HFFc6 (cell line): Measurements from ENCODE around the gene CDK6. TPM values are rescaled to one million over a fixed set of nuclear protein-coding genes. Genes with fewer than 3 reads are reported as not detected.

Source experiments
- DNase-seq: peaks from one replicate; pipeline ENCODE4 v3.0.0-alpha.2; 2018
- H3K27ac Mint-ChIP-seq: 2 replicates; pipeline ENCODE4 v1.8.0; 2020; ENCODE audit warnings: mild to moderate bottlenecking, mixed read lengths
- H3K27me3 Mint-ChIP-seq: 2 replicates; pipeline ENCODE4 v1.8.0; 2021; ENCODE audit warnings: mild to moderate bottlenecking, moderate library complexity, mixed read lengths; ENCODE audit not compliant: insufficient read depth
- H3K36me3 Mint-ChIP-seq: 2 replicates; pipeline ENCODE4 v1.8.0; 2021; ENCODE audit warnings: low read depth, mixed read lengths
- H3K4me1 Mint-ChIP-seq: 2 replicates; pipeline ENCODE4 v1.8.0; 2020; ENCODE audit warnings: low read depth, mixed read lengths
- H3K4me3 Mint-ChIP-seq: 2 replicates; pipeline ENCODE4 v1.8.0; 2020; ENCODE audit warnings: mild to moderate bottlenecking, moderate library complexity, mixed read lengths
- H3K9me3 Mint-ChIP-seq: 2 replicates; pipeline ENCODE4 v1.8.0; 2020; ENCODE audit warnings: mild to moderate bottlenecking, mixed read lengths
- CTCF ChIP-seq: fragments of 200-600 bp; sonication (generic); IDR thresholded peaks from 2 replicates; pipeline ENCODE4 v1.5.0; 2021; ENCODE audit warnings: antibody characterized with exemption, mild to moderate bottlenecking
- total RNA-seq, 6 experiments: library from RNA; stranded (reverse); fragmentation: NEBNext Ultra II Directional; extraction: Animal tissue kit (Norgen Biotek cat#: 25700); gene quantifications; 2 replicates in 1 of 6; 3 replicates in 5 of 6; pipeline ENCODE4 v1.2.3, GENCODE V29; 2021

CDK6 gene
- total RNA-seq, 6 experiments from 2014 or later = 54.5 to 90.0 (median 58.9) TPM

GRCh38 chr7:92632791-92633190, 203.6 kb downstream of the CDK6 start:
- Mint-ChIP-seq H3K27me3 (peaks cover 4% of the 10 kb centered on the region; the same call in 1 of the 2 replicates), H3K27ac (peak overlapping the region; percentile 78), H3K4me3 (peak overlapping the region; percentile 70), H3K4me1 (peaks cover 78% of the 10 kb centered on the region), H3K9me3 (no peaks in the 10 kb centered on the region), H3K36me3 (peaks cover 20% of the 10 kb centered on the region)
- no peak for DNase-seq
- TF ChIP-seq CTCF = no peak

- peak overlapping the region; percentile 56 for H3K27ac Mint-ChIP-seq
- H3K36me3 Mint-ChIP-seq = peaks cover 28% of the 10 kb centered on the region
- H3K4me3 Mint-ChIP-seq = 0 out of 2 replicates have a peak overlapping the region, but pooled peaks have one; percentile 4
- H3K27me3 Mint-ChIP-seq = peaks cover 4% of the 10 kb centered on the region; the same call in 1 of the 2 replicates
- no peak for TF ChIP-seq CTCF
- no peaks in the 10 kb centered on the region for H3K9me3 Mint-ChIP-seq
- peaks cover 86% of the 10 kb centered on the region for H3K4me1 Mint-ChIP-seq
- DNase-seq = no peak
Observed at GRCh38 chr7:92631850-92632487, 204.4 kb downstream of the CDK6 start.

GRCh38 chr7:92631067-92631849, 205.1 kb downstream of the CDK6 start:
- no peak for TF ChIP-seq CTCF
- Mint-ChIP-seq H3K36me3 (peaks cover 34% of the 10 kb centered on the region), H3K27ac (peak overlapping the region; percentile 56), H3K27me3 (peaks cover 4% of the 10 kb centered on the region; the same call in 1 of the 2 replicates), H3K4me1 (peaks cover 91% of the 10 kb centered on the region), H3K9me3 (no peaks in the 10 kb centered on the region), H3K4me3 (no peak overlapping the region)
- no peak for DNase-seq

GRCh38 chr7:92629779-92630178, 206.6 kb downstream of the CDK6 start:
- H3K36me3 Mint-ChIP-seq = peaks cover 40% of the 10 kb centered on the region
- H3K27ac Mint-ChIP-seq = no peak overlapping the region

GRCh38 chr7:92627956-92628355, 208.4 kb downstream of the CDK6 start:
- TF ChIP-seq CTCF = no peak
- Mint-ChIP-seq H3K27ac (no peak overlapping the region; the same call in 1 of the 2 replicates), H3K9me3 (no peaks in the 10 kb centered on the region), H3K36me3 (peaks cover 49% of the 10 kb centered on the region), H3K4me1 (peaks cover 90% of the 10 kb centered on the region), H3K4me3 (no peak overlapping the region), H3K27me3 (peaks cover 4% of the 10 kb centered on the region; the same call in 1 of the 2 replicates)
- DNase-seq = no peak

More at GRCh38 chr7:92629779-92630178, 206.6 kb downstream of the CDK6 start:
- H3K9me3 Mint-ChIP-seq = no peaks in the 10 kb centered on the region
- H3K4me3 Mint-ChIP-seq = no peak overlapping the region; the same call in 1 of the 2 replicates
- DNase-seq = no peak
- H3K27me3 Mint-ChIP-seq = peaks cover 4% of the 10 kb centered on the region; the same call in 1 of the 2 replicates
- TF ChIP-seq CTCF = no peak
- peaks cover 91% of the 10 kb centered on the region for H3K4me1 Mint-ChIP-seq
